Measurements from ENCODE around the gene SLC7A4. TPM values are rescaled to one million over a fixed set of nuclear protein-coding genes. Genes with fewer than 3 reads are reported as not detected.

Gene SLC7A4
- polyA plus RNA-seq, 2 donors: 4.0 to 4.5 TPM

DNA sequence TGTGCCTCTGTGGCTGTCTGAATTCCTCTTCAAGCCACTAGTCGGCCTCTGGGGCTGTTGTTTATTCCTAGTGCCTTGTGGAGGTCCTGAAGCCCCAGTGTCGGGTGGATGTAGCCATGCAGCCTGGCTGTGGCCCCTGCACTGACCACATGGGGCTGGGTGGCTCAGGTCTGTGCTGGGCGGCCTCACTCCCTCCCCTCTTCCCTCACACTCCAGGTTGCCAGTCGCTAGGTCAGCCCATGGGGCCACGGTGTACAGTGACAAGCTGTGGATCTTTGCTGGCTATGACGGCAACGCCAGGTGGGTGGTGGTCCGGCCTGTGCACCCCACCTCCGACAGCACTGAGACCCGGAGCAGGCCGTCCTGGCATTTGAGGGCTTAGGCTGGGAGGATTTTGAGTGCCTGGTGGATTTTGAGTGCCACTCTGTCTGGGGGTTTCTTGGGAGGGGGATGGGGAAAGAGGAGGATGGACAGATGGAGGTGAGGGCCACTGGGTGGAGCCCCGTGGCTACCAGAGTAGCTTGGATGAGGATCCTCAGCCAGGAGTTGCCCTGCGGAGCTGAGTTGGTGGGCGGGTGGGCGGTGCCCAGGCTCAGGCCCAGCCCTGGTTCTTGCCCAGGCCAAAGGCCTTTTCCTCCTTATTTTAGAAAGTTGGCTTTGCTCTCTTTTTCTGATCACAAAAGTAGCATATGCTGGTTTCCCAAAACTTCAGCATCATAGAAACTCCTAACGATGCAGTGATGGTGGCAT lies 43.6 kb downstream of the SLC7A4 start:
- 89 to 91% methylated on average over 16 of the region's 16 CpGs for WGBS, 2 donors
- Histone ChIP-seq H3K36me3 (ENCODE audit: control insufficient read depth in 2 of 2, insufficient read depth in 2 of 2, low read length in 1 of 2) (peaks cover 9 to 54% of the 10 kb centered on the region in 2 donors), H3K27me3 (ENCODE audit: control insufficient read depth in 1 of 2, insufficient read depth in 2 of 2, low read length in 2 of 2) (no peaks in the 10 kb centered on the region), H3K27ac (ENCODE audit: low read depth in 2 of 2, low read length in 1 of 2) (no peak overlapping the region), H3K4me3 (ENCODE audit: low read depth in 1 of 2, low read length in 2 of 2) (no peak overlapping the region), H3K9me3 (ENCODE audit: control insufficient read depth in 2 of 2, insufficient read depth in 1 of 2, low read depth in 1 of 2, low read length in 1 of 2) (no peaks in the 10 kb centered on the region), H3K4me1 (ENCODE audit: control insufficient read depth in 2 of 2, insufficient read depth in 2 of 2, low read length in 1 of 2) (no peaks in the 10 kb centered on the region)

DNA sequence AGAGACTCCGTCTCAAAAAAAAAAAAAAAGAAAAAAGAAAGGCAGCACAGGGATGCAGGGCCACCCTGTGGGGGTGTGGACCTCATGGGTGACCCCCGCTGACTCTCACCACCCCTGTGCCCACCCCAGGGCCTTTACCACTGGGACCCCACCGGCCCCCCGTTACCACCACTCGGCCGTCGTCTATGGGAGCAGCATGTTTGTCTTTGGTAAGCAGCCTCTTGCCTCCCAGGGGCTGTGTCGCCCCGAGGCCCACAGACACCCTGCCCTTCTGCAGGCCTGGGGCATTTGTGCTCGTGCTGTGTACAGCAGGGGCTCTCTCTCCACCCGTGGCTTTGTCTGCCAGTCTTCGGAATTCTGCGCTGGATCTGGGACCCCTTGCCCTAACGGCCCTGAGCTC lies 45.0 kb downstream of the SLC7A4 start:
- no peak overlapping the region for H3K27ac ChIP-seq (ENCODE audit: low read depth in 2 of 2, low read length in 1 of 2)
- no peaks in the 10 kb centered on the region for H3K27me3 ChIP-seq (ENCODE audit: control insufficient read depth in 1 of 2, insufficient read depth in 2 of 2, low read length in 2 of 2)
- H3K9me3 ChIP-seq (ENCODE audit: control insufficient read depth in 2 of 2, insufficient read depth in 1 of 2, low read depth in 1 of 2, low read length in 1 of 2): no peaks in the 10 kb centered on the region
- no peak overlapping the region for H3K4me3 ChIP-seq (ENCODE audit: low read depth in 1 of 2, low read length in 2 of 2)
- WGBS, 2 donors: 87 to 91% methylated on average over 13 to 14 of the region's 14 CpGs
- H3K4me1 ChIP-seq (ENCODE audit: control insufficient read depth in 2 of 2, insufficient read depth in 2 of 2, low read length in 1 of 2): peaks cover 5 to 7% of the 10 kb centered on the region in 2 donors
- H3K36me3 ChIP-seq (ENCODE audit: control insufficient read depth in 2 of 2, insufficient read depth in 2 of 2, low read length in 1 of 2): peaks cover 7 to 41% of the 10 kb centered on the region in 2 donors

DNA sequence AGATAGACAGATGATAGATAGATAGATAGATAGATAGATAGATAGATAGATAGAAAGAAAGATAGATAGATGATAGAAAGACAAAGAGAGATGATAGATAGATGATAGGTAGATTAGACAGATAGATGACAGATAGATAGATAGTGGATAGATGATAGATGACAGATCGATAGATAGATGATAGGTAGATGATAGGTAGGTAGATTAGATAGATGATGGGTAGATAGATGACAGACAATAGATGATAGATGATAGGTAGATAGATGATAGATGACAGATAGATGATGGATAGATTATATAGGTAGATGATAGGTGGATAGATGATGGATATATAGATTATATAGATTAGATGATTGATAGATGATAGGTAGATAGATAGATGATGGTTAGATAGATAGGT lies 46.0 kb downstream of the SLC7A4 start:
- peaks cover 7 to 31% of the 10 kb centered on the region in 2 donors for H3K36me3 ChIP-seq (ENCODE audit: control insufficient read depth in 2 of 2, insufficient read depth in 2 of 2, low read length in 1 of 2)
- peaks cover 5 to 9% of the 10 kb centered on the region in 2 donors for H3K4me1 ChIP-seq (ENCODE audit: control insufficient read depth in 2 of 2, insufficient read depth in 2 of 2, low read length in 1 of 2)
- H3K4me3 ChIP-seq (ENCODE audit: low read depth in 1 of 2, low read length in 2 of 2): no peak overlapping the region
- no peaks in the 10 kb centered on the region for H3K9me3 ChIP-seq (ENCODE audit: control insufficient read depth in 2 of 2, insufficient read depth in 1 of 2, low read depth in 1 of 2, low read length in 1 of 2)
- no peak overlapping the region for H3K27ac ChIP-seq (ENCODE audit: low read depth in 2 of 2, low read length in 1 of 2)
- 95 to 96% methylated on average over 1 of the region's 1 CpG for WGBS, 2 donors
- H3K27me3 ChIP-seq (ENCODE audit: control insufficient read depth in 1 of 2, insufficient read depth in 2 of 2, low read length in 2 of 2): no peaks in the 10 kb centered on the region

DNA sequence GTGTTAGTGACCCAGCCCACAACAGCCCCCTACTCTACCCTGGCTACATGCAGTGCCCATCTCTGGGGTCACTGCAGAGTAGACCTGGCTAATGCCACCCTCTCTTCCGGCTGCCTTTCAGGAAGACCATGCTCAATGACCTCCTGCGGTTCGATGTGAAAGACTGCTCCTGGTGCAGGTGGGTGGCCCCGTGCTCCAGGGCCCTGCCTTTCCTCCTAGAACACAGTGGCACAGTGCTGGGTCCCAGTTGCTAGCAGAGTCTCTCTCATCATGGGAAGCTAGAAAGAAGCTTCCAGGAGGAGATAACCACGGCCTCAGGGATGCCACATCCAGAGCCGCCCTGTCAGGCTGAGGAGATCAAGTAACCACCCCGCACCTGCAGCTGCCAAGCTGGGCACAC lies 46.6 kb downstream of the SLC7A4 start:
- Histone ChIP-seq H3K4me3 (ENCODE audit: low read depth in 1 of 2, low read length in 2 of 2) (no peak overlapping the region), H3K36me3 (ENCODE audit: control insufficient read depth in 2 of 2, insufficient read depth in 2 of 2, low read length in 1 of 2) (peaks cover 7 to 26% of the 10 kb centered on the region in 2 donors)

DNA sequence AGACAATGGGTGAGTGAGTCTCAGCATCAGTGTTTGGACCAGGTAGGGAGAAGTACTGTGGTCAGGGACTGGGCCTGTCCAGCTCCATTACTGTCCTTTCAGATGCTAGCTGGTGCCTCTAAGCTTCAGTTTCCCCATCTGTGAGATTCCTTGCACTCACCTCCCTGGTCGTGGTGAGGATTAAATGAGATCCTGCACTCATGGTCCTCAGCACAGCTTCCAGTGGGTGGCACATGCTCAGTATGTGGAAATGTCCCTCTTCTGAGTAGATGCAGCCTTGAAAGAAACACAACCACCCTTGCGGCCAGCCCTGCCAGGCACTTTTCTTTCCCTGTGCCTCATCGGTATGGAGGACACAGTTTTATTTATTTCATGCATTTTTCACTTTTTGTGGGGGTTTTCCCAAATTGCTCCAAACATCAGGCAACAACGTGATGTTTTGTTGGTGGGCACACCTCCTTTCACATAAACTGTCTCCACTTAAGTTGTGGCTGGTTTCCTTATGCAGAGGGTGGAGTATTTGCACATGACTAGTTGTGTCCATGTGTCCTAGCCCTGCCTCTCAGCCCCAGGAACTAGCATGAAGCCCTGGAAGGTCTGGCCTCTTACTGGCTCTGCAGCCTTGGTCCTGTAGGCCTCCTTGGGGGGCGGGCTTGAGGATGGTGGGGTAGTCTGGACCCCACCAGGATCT lies 49.1 kb downstream of the SLC7A4 start:
- 74 to 75% methylated on average over 5 of the region's 5 CpGs for WGBS, 2 donors
- H3K27me3 ChIP-seq (ENCODE audit: control insufficient read depth in 1 of 2, insufficient read depth in 2 of 2, low read length in 2 of 2): no peaks in the 10 kb centered on the region
- peaks cover 10 to 25% of the 10 kb centered on the region in 2 donors for H3K4me1 ChIP-seq (ENCODE audit: control insufficient read depth in 2 of 2, insufficient read depth in 2 of 2, low read length in 1 of 2)
- peaks cover 7 to 19% of the 10 kb centered on the region in 2 donors for H3K36me3 ChIP-seq (ENCODE audit: control insufficient read depth in 2 of 2, insufficient read depth in 2 of 2, low read length in 1 of 2)
- no peaks in the 10 kb centered on the region for H3K9me3 ChIP-seq (ENCODE audit: control insufficient read depth in 2 of 2, insufficient read depth in 1 of 2, low read depth in 1 of 2, low read length in 1 of 2)
- H3K27ac ChIP-seq (ENCODE audit: low read depth in 2 of 2, low read length in 1 of 2): no peak overlapping the region
- peak overlapping the region; percentile 85 to 94 for H3K4me3 ChIP-seq (ENCODE audit: low read depth in 1 of 2, low read length in 2 of 2)

More for the DNA sequence above, 46.6 kb downstream of the SLC7A4 start:
- peaks cover 5 to 14% of the 10 kb centered on the region in 2 donors for H3K4me1 ChIP-seq (ENCODE audit: control insufficient read depth in 2 of 2, insufficient read depth in 2 of 2, low read length in 1 of 2)
- H3K9me3 ChIP-seq (ENCODE audit: control insufficient read depth in 2 of 2, insufficient read depth in 1 of 2, low read depth in 1 of 2, low read length in 1 of 2): no peaks in the 10 kb centered on the region
- WGBS, 2 donors: 93 to 95% methylated on average over 7 of the region's 7 CpGs
- no peaks in the 10 kb centered on the region for H3K27me3 ChIP-seq (ENCODE audit: control insufficient read depth in 1 of 2, insufficient read depth in 2 of 2, low read length in 2 of 2)
- no peak overlapping the region for H3K27ac ChIP-seq (ENCODE audit: low read depth in 2 of 2, low read length in 1 of 2)

DNA sequence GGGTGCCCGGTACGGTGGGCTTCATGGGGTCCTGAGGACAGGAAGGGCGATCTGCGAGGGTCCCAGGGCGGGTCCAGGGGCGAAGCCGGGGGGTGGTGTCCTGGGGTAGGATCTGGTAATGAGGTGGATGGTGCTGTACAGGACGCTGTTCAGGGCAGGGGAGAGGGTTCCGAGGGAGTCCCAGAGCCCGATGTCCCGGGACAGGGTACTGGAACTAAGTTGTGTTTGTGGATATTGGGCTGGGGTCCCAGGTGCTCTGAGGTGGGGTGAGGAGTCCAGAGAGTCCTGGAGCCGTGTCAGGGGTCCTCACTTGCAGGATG lies 49.8 kb downstream of the SLC7A4 start:
- Histone ChIP-seq H3K36me3 (ENCODE audit: control insufficient read depth in 2 of 2, insufficient read depth in 2 of 2, low read length in 1 of 2) (peaks cover 7 to 15% of the 10 kb centered on the region in 2 donors), H3K4me1 (ENCODE audit: control insufficient read depth in 2 of 2, insufficient read depth in 2 of 2, low read length in 1 of 2) (peaks cover 10 to 25% of the 10 kb centered on the region in 2 donors), H3K27me3 (ENCODE audit: control insufficient read depth in 1 of 2, insufficient read depth in 2 of 2, low read length in 2 of 2) (no peaks in the 10 kb centered on the region), H3K27ac (ENCODE audit: low read depth in 2 of 2, low read length in 1 of 2) (peak overlapping the region; percentile 88 to 92), H3K4me3 (ENCODE audit: low read depth in 1 of 2, low read length in 2 of 2) (peak overlapping the region; percentile 85 to 94), H3K9me3 (ENCODE audit: control insufficient read depth in 2 of 2, insufficient read depth in 1 of 2, low read depth in 1 of 2, low read length in 1 of 2) (no peaks in the 10 kb centered on the region)
- 1% methylated on average over 12 of the region's 12 CpGs for WGBS, 2 donors

DNA sequence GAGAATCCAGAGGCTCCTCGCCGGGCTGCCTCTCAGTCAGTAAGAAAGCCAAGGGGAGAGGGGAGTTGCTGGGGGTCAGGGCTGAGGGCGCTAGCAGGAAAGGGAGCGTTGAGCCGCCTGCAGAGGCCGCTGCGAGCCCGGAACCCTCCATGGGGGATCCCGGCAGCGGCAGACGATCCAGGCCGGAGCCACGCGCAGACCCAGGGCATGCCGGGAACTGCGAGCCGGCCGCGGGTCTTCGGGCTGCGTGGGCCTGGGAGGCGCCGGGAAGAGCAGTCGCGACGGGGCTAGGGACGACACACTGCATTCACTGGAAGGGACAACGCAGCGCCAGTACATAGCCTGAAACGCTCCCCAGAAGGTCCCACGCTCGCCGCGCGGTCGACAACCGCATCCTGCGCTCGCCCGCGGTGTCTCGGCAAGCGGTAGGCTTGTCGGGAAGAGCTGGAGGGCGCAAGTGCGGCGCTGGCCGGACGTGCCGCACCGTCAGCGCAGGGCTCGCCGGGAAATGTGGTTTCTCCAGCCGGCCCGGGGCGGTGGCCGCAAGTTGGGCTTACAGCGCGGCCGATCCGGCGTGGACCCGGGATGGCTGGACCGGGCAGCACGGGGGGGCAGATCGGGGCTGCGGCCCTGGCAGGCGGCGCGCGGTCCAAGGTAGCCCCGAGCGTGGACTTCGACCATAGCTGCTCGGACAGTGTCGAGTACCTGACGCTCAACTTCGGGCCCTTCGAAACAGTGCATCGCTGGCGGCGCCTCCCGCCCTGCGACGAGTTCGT lies 50.4 kb downstream of the SLC7A4 start, which contains the start of gene LZTR1:
LZTR1 (plus strand) TSS at position 511 of the 776 bp plus-strand sequence; CDS start at position 586, 75 bp downstream.
- Histone ChIP-seq H3K4me3 (ENCODE audit: low read depth in 1 of 2, low read length in 2 of 2) (peak within 1 kb of the TSS; percentile 85 to 94), H3K4me1 (ENCODE audit: control insufficient read depth in 2 of 2, insufficient read depth in 2 of 2, low read length in 1 of 2) (peaks cover 10 to 25% of the 10 kb centered on the region in 2 donors), H3K27me3 (ENCODE audit: control insufficient read depth in 1 of 2, insufficient read depth in 2 of 2, low read length in 2 of 2) (no peaks in the 10 kb centered on the region), H3K36me3 (ENCODE audit: control insufficient read depth in 2 of 2, insufficient read depth in 2 of 2, low read length in 1 of 2) (peaks cover 7 to 12% of the 10 kb centered on the region in 2 donors), H3K9me3 (ENCODE audit: control insufficient read depth in 2 of 2, insufficient read depth in 1 of 2, low read depth in 1 of 2, low read length in 1 of 2) (no peaks in the 10 kb centered on the region), H3K27ac (ENCODE audit: low read depth in 2 of 2, low read length in 1 of 2) (peak within 1 kb of the TSS; percentile 88 to 92)
- WGBS, 2 donors: 0 to 1% methylated on average over 80 to 87 of the region's 87 CpGs

DNA sequence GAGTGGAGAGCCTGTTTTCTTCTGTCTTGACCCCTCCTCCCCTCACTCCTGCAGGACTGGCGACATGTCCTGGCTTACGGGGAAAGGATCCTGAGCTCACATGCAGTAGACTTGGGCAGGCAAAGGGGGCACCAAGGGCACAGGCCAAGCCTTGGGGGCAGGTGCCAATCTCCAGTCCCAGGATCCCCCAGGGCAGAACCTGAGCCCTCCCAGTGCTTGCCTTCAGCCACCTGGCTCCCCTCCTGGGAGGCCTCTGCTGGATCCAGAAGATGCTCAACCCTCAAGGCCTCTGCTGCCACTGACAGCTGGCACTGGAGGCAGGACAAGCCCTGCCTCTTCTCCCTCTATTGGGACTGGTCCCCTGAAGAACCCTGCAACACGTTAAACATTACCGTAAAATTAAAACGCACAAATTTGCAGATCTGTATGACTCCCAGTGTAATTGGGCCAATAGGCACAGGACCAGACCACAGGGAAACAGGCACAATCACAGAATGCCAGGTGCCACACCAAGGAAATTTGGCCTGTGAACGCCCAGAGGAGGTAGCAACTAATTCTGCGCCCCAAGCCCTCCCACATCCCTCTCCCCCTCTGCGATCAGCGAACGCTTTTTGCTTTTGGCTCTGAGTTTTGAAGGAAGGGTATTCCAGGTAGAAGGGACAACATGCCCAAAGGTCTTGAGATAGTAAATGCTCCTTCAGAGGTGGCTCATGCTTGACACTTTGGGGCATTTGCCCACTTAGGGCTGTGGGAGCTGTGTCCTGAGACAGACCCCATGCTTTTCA lies 51.2 kb downstream of the SLC7A4 start:
- Histone ChIP-seq H3K4me3 (ENCODE audit: low read depth in 1 of 2, low read length in 2 of 2) (peak overlapping the region; percentile 85 to 94), H3K27ac (ENCODE audit: low read depth in 2 of 2, low read length in 1 of 2) (peak overlapping the region; percentile 88 to 92), H3K9me3 (ENCODE audit: control insufficient read depth in 2 of 2, insufficient read depth in 1 of 2, low read depth in 1 of 2, low read length in 1 of 2) (no peaks in the 10 kb centered on the region), H3K27me3 (ENCODE audit: control insufficient read depth in 1 of 2, insufficient read depth in 2 of 2, low read length in 2 of 2) (no peaks in the 10 kb centered on the region), H3K4me1 (ENCODE audit: control insufficient read depth in 2 of 2, insufficient read depth in 2 of 2, low read length in 1 of 2) (peaks cover 10 to 25% of the 10 kb centered on the region in 2 donors), H3K36me3 (ENCODE audit: control insufficient read depth in 2 of 2, insufficient read depth in 2 of 2, low read length in 1 of 2) (peaks cover 7 to 12% of the 10 kb centered on the region in 2 donors)
- 50 to 63% methylated on average over 10 of the region's 10 CpGs for WGBS, 2 donors

DNA sequence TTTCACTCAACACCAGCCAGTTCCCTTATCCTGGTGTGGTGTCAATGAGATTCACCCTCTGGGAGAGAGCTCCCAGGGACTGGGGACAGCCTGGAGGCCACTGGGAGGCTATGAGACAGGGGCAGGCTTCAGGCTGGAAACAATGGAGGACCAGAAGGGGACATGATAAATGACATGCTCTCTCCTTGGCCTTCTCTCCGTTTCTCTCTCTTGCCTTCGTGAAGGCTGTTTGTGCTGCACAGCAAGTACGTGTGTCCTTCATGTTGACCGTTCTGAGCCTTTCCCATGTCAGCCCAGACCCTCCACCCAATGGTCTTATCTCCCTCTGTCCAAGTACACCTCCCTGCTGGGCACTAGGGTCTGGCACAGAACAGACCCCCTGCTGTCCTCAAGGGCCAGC lies 51.8 kb downstream of the SLC7A4 start:
- H3K27me3 ChIP-seq (ENCODE audit: control insufficient read depth in 1 of 2, insufficient read depth in 2 of 2, low read length in 2 of 2): no peaks in the 10 kb centered on the region
- H3K4me3 ChIP-seq (ENCODE audit: low read depth in 1 of 2, low read length in 2 of 2): no peak overlapping the region
- peaks cover 10 to 25% of the 10 kb centered on the region in 2 donors for H3K4me1 ChIP-seq (ENCODE audit: control insufficient read depth in 2 of 2, insufficient read depth in 2 of 2, low read length in 1 of 2)
- no peak overlapping the region for H3K27ac ChIP-seq (ENCODE audit: low read depth in 2 of 2, low read length in 1 of 2)
- 84 to 91% methylated on average over 4 of the region's 4 CpGs for WGBS, 2 donors
- no peaks in the 10 kb centered on the region for H3K9me3 ChIP-seq (ENCODE audit: control insufficient read depth in 2 of 2, insufficient read depth in 1 of 2, low read depth in 1 of 2, low read length in 1 of 2)
- H3K36me3 ChIP-seq (ENCODE audit: control insufficient read depth in 2 of 2, insufficient read depth in 2 of 2, low read length in 1 of 2): peaks cover 3 to 7% of the 10 kb centered on the region in 2 donors
